BJ (cell line): ENCODE measurements around the gene IL22RA1. TPM values are rescaled to one million over a fixed set of nuclear protein-coding genes. Genes with fewer than 3 reads are reported as not detected.

Experiments used
- CTCF ChIA-PET: fragments of 350-600 bp; formaldehyde crosslinking; extraction: SDS; loops from one replicate; lab custom pipeline; 2021; ENCODE audit warnings: antibody characterized with exemption, inconsistent platforms; lab: Yijun Ruan, JAX
- POLR2A ChIA-PET: fragments of 300-600 bp; sonication (Branson Sonifier 250); formaldehyde crosslinking; extraction: SDS; loops from one replicate; lab custom pipeline; 2021; ENCODE audit warnings: antibody characterized with exemption; lab: Charles Lee
- DNase-seq: peaks from one replicate; pipeline ENCODE4 v3.0.0-alpha.2; 2011; ENCODE audit warnings: low read depth
- H3K27me3 ChIP-seq: 2 replicates; pipeline ENCODE4 v1.6.0; 2011; ENCODE audit warnings: low read length; ENCODE audit not compliant: control insufficient read depth, insufficient read depth
- H3K36me3 ChIP-seq: 2 replicates; pipeline ENCODE4 v1.5.1; 2011; ENCODE audit warnings: low read length; ENCODE audit not compliant: control insufficient read depth, insufficient read depth
- H3K4me3 ChIP-seq: 2 replicates; pipeline ENCODE4 v1.5.1; 2011; ENCODE audit warnings: low read depth, mild to moderate bottlenecking, control low read depth, low read length
- polyA plus RNA-seq: library from polyadenylated mRNA; depleted of rRNA; stranded (reverse); fragments of >200 nt; gene quantifications from 2 replicates; pipeline ENCODE4 v1.2.3, GENCODE V29; 2011
- TF ChIP-seq, protein P1 (sequence below): IDR thresholded peaks from 2 replicates; pipeline ENCODE4 v1.5.1; 2011; ENCODE audit warnings: low read depth, mild to moderate bottlenecking, control low read depth, inconsistent platforms, low read length, moderate library complexity; ENCODE audit not compliant: insufficient read depth

Gene IL22RA1
- polyA plus RNA-seq, 1 experiment, result not detected

- no peaks in the 10 kb centered on the region for H3K36me3 ChIP-seq
- H3K4me3 ChIP-seq, result no peak overlapping the region
- no peak for DNase-seq
- TF ChIP-seq, protein P1, sequence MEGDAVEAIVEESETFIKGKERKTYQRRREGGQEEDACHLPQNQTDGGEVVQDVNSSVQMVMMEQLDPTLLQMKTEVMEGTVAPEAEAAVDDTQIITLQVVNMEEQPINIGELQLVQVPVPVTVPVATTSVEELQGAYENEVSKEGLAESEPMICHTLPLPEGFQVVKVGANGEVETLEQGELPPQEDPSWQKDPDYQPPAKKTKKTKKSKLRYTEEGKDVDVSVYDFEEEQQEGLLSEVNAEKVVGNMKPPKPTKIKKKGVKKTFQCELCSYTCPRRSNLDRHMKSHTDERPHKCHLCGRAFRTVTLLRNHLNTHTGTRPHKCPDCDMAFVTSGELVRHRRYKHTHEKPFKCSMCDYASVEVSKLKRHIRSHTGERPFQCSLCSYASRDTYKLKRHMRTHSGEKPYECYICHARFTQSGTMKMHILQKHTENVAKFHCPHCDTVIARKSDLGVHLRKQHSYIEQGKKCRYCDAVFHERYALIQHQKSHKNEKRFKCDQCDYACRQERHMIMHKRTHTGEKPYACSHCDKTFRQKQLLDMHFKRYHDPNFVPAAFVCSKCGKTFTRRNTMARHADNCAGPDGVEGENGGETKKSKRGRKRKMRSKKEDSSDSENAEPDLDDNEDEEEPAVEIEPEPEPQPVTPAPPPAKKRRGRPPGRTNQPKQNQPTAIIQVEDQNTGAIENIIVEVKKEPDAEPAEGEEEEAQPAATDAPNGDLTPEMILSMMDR, result no peak
- peaks cover 2% of the 10 kb centered on the region; the same call in 1 of the 2 replicates for H3K27me3 ChIP-seq
- POLR2A ChIA-PET, result no interaction called here
- CTCF ChIA-PET, result no interaction called here
Measured at GRCh38 chr1:24104854-24105253, 38.1 kb downstream of the IL22RA1 start.

DNA sequence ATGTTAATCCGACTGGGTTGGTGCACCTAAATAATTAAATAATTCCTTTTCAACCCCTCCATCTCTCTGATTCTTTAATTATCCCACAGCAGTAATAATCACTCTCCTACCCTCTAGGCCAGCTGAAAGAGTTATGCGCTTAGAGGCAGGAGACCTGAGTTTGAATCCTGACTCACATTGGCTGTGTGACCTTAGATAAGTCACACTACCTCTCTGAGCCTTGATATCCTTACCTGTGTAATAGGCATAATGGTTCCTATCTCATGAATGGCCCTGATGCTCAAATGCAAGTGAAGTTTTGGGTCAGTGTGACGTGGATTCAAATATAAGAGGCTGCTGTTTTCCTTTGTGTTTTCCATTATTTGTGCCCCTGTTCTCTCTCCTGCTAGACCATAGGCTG is 39.1 kb downstream of the IL22RA1 start:
- Histone ChIP-seq H3K27me3 (peaks cover 2% of the 10 kb centered on the region), H3K36me3 (no peaks in the 10 kb centered on the region), H3K4me3 (no peak overlapping the region)
- POLR2A ChIA-PET, result interaction anchor here (0.6 kb wide), 1 partner anchor 19 kb away, joined by 3 read pairs; no protein-coding TSS in a partner anchor
- TF ChIP-seq, protein P1, result no peak
- CTCF ChIA-PET, result no interaction called here
- DNase-seq, result no peak

DNA sequence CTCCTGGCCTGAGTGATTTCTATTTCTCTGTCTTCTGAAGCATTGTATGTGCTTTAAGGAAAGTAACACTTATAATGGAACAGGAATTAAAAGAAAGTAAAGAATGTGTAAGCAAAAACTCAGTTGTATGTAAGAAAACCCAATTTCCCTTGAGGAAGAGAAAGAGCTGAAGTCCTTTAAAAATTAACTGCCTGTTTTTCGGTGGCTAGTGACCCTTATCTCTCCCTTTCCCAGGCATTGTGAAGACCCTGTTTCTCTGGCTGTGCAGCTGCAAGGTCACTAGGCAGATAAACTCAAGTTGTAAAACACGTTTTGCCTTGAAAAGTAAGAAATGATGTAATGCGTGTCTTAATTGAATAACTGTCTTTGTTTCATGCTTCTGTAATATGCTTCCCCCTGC is 39.5 kb downstream of the IL22RA1 start:
- POLR2A ChIA-PET, result interaction anchor here (0.6 kb wide), 1 partner anchor 18 kb away, joined by 3 read pairs; no protein-coding TSS in a partner anchor
- CTCF ChIA-PET, result interaction anchor here (0.7 to 0.8 kb wide), 2 partner anchors 32 to 47 kb away, joined by 3 read pairs; no protein-coding TSS in a partner anchor
- peaks cover 2% of the 10 kb centered on the region for H3K27me3 ChIP-seq
- TF ChIP-seq, protein P1, result no peak
- no peaks in the 10 kb centered on the region for H3K36me3 ChIP-seq
- no peak overlapping the region for H3K4me3 ChIP-seq
- DNase-seq, result no peak

GRCh38 chr1:24102961-24103360 is 40.0 kb downstream of the IL22RA1 start:
- POLR2A ChIA-PET, result interaction anchor here (0.6 kb wide), 1 partner anchor 1701 kb away, joined by 8 read pairs; no protein-coding TSS in a partner anchor
- CTCF ChIA-PET, result interaction anchor here (0.7 to 0.8 kb wide), 2 partner anchors 31 to 47 kb away, joined by 3 read pairs; no protein-coding TSS in a partner anchor
- peaks cover 2% of the 10 kb centered on the region for H3K27me3 ChIP-seq
- TF ChIP-seq, protein P1, result no peak
- no peak overlapping the region for H3K4me3 ChIP-seq
- no peak for DNase-seq
- no peaks in the 10 kb centered on the region for H3K36me3 ChIP-seq

GRCh38 chr1:24101796-24102586 is 40.9 kb downstream of the IL22RA1 start:
- POLR2A ChIA-PET, result no interaction called here
- DNase-seq, result no peak
- TF ChIP-seq, protein P1, result no peak
- CTCF ChIA-PET, result no interaction called here
- Histone ChIP-seq H3K36me3 (no peaks in the 10 kb centered on the region), H3K27me3 (peaks cover 2% of the 10 kb centered on the region), H3K4me3 (no peak overlapping the region)
